AG04450 (cell line): ENCODE results near the gene KY. TPM values are rescaled to one million over a fixed set of nuclear protein-coding genes. Genes with fewer than 3 reads are reported as not detected.

ENCODE experiments used
- CTCF ChIA-PET: fragments of 300-600, 350-600 bp; formaldehyde crosslinking; extraction: SDS; loops from one replicate; lab custom pipeline; 2022; ENCODE audit warnings: antibody characterized with exemption, inconsistent platforms; lab: Charles Lee
- POLR2A ChIA-PET: fragments of 350-600 bp; formaldehyde crosslinking; extraction: SDS; loops from one replicate; lab custom pipeline; 2021; ENCODE audit warnings: antibody characterized with exemption, inconsistent platforms; lab: Yijun Ruan, JAX
- DNase-seq: peaks from one replicate; pipeline ENCODE4 v3.0.0-alpha.2; 2011; ENCODE audit warnings: low read depth, low spot score
- H3K27ac ChIP-seq: one replicate; pipeline ENCODE4 v1.5.1; 2012; ENCODE audit warnings: low read depth, low read length, control low read depth
- H3K27me3 ChIP-seq: one replicate; pipeline ENCODE4 v1.6.0; 2012; ENCODE audit warnings: low read length; ENCODE audit not compliant: control insufficient read depth, insufficient read depth
- H3K4me3 ChIP-seq: 2 replicates; pipeline ENCODE4 v1.5.1; 2011; ENCODE audit warnings: mild to moderate bottlenecking, low read depth, low read length, control low read depth
- H3K9me3 ChIP-seq: 2 replicates; pipeline ENCODE4 v1.5.1; 2012; ENCODE audit warnings: low read length; ENCODE audit not compliant: control insufficient read depth, insufficient read depth
- polyA plus RNA-seq: library from polyadenylated mRNA; depleted of rRNA; stranded (reverse); fragments of >200 nt; gene quantifications from 2 replicates; pipeline ENCODE4 v1.2.3, GENCODE V29; 2011
- TF ChIP-seq, protein P1 (sequence below): IDR thresholded peaks from 2 replicates; pipeline ENCODE4 v1.5.1; 2011; ENCODE audit warnings: low read depth, low read length, control low read depth, inconsistent platforms

Gene KY
- polyA plus RNA-seq, 1 experiment, result 0.04 TPM

DNA sequence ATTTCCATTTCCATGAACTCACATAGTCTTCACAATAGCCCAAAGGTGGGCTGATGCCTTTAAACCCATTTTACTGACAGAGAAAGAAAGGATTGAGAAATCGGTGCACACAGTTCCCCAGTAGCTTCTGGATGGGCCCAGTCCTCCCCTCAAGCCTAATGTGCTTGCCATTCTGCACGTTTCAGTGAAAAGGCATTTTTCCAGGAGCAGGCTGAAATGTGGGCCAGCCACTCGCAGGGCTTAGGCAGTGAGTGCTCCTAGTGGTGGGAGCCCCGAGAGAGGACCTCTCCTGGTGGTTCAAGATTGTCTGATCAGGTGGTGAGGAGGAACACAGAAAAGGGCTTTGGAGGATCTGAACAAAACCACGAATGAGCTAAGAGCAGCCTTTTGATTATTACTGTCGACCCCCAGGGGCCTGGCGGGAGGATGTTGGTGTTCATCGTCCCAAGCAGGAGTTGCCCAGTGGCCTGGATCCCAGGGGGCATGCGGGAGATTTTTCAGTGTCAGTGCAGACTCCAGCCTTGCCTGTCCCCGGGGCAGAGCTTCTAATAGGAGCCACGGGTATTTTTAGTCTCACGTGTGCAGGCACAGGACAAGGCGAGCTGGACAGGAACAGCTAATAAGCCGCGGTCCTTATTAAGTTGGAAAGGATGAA, 8.7 kb upstream of the KY start:
- CTCF ChIA-PET, result interaction anchor here (0.8 kb wide), 1 partner anchor 26 kb away, joined by 3 read pairs; no protein-coding TSS in a partner anchor
- TF ChIP-seq, protein P1, sequence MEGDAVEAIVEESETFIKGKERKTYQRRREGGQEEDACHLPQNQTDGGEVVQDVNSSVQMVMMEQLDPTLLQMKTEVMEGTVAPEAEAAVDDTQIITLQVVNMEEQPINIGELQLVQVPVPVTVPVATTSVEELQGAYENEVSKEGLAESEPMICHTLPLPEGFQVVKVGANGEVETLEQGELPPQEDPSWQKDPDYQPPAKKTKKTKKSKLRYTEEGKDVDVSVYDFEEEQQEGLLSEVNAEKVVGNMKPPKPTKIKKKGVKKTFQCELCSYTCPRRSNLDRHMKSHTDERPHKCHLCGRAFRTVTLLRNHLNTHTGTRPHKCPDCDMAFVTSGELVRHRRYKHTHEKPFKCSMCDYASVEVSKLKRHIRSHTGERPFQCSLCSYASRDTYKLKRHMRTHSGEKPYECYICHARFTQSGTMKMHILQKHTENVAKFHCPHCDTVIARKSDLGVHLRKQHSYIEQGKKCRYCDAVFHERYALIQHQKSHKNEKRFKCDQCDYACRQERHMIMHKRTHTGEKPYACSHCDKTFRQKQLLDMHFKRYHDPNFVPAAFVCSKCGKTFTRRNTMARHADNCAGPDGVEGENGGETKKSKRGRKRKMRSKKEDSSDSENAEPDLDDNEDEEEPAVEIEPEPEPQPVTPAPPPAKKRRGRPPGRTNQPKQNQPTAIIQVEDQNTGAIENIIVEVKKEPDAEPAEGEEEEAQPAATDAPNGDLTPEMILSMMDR, result no peak
- no peak for DNase-seq
- POLR2A ChIA-PET, result no interaction called here
- H3K4me3 ChIP-seq, result no peak overlapping the region
- no peak overlapping the region for H3K27ac ChIP-seq
- H3K9me3 ChIP-seq, result no peaks in the 10 kb centered on the region
- H3K27me3 ChIP-seq, result no peaks in the 10 kb centered on the region

DNA sequence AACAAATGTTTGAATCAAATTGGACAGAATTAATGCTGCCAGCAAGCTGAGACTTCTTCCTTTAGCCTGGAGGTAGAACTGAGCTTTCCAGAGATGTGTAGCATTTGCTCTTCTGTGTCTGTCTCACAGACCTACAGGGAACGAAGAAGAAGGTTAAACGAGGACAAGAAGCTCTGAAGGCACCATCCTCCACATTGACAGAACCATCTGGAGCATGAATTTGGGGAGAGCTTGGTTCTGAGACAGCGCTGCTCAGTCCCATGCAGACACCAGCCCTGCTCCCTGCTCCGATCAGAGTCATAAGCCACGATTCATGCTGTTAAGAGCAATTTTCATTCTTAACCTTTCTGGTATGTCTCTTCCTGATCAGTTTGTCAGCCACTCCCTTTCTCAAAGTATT, 7.7 kb upstream of the KY start:
- H3K27ac ChIP-seq, result no peak overlapping the region
- H3K9me3 ChIP-seq, result no peaks in the 10 kb centered on the region
- no peaks in the 10 kb centered on the region for H3K27me3 ChIP-seq
- POLR2A ChIA-PET, result no interaction called here
- TF ChIP-seq, protein P1, result no peak
- CTCF ChIA-PET, result interaction anchor here (0.6 to 1.3 kb wide), 3 partner anchors 58 to 851 kb away, joined by 4 to 5 read pairs (median 4); no protein-coding TSS in a partner anchor
- H3K4me3 ChIP-seq, result no peak overlapping the region
- DNase-seq, result no peak

DNA sequence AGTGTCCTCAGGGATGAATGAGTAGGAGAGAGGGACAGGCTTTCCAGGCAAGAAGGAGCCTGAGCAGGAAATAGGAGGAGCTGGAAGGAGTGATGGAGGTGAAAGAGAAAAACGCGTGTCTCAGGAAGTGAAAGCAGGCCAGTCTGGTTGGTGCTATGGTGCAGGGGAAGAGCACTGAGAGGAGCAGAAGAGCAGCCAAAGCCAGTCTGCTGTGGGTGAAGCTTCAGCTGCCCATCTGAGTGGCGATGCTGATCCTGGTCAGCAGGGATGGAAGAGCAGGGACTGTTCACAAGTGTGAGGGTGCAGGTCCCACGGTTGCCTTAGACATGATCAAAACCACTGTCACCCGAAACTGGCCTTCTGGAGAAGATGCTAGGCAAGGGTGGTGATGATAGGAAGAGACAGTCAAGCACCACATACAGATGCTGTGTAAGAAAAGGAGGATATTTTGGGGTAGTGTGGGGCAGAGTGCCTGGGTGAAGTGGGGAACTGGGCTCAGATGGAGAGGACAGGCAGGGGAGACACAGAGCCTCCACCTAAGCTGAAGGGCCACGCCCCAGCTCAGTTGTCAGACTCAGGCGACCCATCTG, 5.5 kb upstream of the KY start:
- H3K27ac ChIP-seq, result no peak overlapping the region
- H3K4me3 ChIP-seq, result no peak overlapping the region
- no peaks in the 10 kb centered on the region for H3K27me3 ChIP-seq
- no peaks in the 10 kb centered on the region for H3K9me3 ChIP-seq
- TF ChIP-seq, protein P1, result no peak
- DNase-seq, result no peak
- ChIA-PET POLR2A (no interaction called here), CTCF (interaction anchor here (1.3 kb wide), 1 partner anchor 15 kb away, joined by 4 read pairs; no protein-coding TSS in a partner anchor)

DNA sequence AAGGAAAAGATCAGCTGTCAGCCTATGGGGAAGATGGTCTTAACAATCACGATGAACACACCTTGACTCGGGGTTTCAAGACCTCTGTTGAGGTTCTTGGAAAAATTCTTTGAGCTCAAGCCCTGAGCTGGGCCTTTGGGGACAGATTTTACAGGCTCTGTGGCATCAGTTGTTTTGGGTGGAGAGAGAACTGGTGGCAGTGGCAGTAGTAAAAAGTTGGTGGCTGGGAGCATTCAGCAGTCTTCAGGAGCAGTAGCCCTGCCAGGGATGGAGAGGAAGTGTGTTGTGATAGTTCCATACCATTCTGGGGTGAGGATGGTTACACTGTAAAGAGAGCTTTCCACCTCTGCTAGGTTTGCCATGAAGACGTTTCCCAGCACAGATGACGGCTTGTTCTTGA, 4.9 kb upstream of the KY start:
- CTCF ChIA-PET, result interaction anchor here (1.3 kb wide), 1 partner anchor 14 kb away, joined by 4 read pairs; no protein-coding TSS in a partner anchor
- no peak overlapping the region for H3K27ac ChIP-seq
- POLR2A ChIA-PET, result no interaction called here
- H3K9me3 ChIP-seq, result no peaks in the 10 kb centered on the region
- TF ChIP-seq, protein P1, result no peak
- no peak overlapping the region for H3K4me3 ChIP-seq
- H3K27me3 ChIP-seq, result no peaks in the 10 kb centered on the region
- no peak for DNase-seq

DNA sequence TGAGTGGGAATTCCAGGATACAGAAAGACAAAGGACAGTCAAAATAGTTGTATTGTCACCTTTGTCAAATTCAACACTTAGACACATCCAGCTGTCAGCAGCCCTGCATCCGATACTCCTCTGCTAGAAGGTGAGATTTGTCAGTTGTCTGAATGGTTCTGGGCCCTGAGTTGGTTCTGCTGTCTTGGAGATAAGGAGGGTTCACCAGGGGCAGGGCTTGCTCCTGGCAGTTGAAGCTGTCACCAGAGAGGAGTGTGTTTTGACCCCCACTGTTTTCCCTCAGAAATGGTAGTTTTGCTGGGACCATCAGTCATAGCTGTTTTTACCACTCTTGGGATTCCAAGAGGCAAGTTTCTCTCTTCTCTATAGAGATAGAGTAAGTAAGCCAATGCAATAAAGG, 3.2 kb upstream of the KY start:
- Histone ChIP-seq H3K4me3 (no peak overlapping the region), H3K27ac (no peak overlapping the region), H3K27me3 (peaks cover 4% of the 10 kb centered on the region), H3K9me3 (no peaks in the 10 kb centered on the region)
- ChIA-PET POLR2A (no interaction called here), CTCF (interaction anchor here (0.5 to 1.4 kb wide), 2 partner anchors 37 to 101 kb away, joined by 3 to 5 read pairs; no protein-coding TSS in a partner anchor)
- TF ChIP-seq, protein P1, result no peak
- DNase-seq, result no peak
